ENCODE data around the gene NTRK2. TPM values are rescaled to one million over a fixed set of nuclear protein-coding genes. Genes with fewer than 3 reads are reported as not detected.

Gene NTRK2
- total RNA-seq, 4 donors from 2014 or later = 2.9 to 15.9 (median 8.4) TPM

- WGBS, 2 donors = 82 to 100% methylated on average over 1 of the region's 1 CpG
- Histone ChIP-seq H3K4me3 (no peak overlapping the region), H3K27ac (no peak overlapping the region), H3K4me1 (no peaks in the 10 kb centered on the region), H3K27me3 (no peaks in the 10 kb centered on the region), H3K36me3 (no peaks in the 10 kb centered on the region), H3K9me3 (no peaks in the 10 kb centered on the region)
- intact Hi-C loops (cut with DNase I) = no loop called here
- DNase-seq = no peak
- no peak for TF ChIP-seq POLR2A (IDR thresholded peaks at IDR 0.05)
- TF ChIP-seq CTCF (IDR thresholded peaks at IDR 0.05) = no peak
These were observed 146.0 kb downstream of the NTRK2 start for GRCh38 chr9:84815554-84815953.

- Histone ChIP-seq H3K27me3 (no peaks in the 10 kb centered on the region), H3K9me3 (no peaks in the 10 kb centered on the region), H3K36me3 (no peaks in the 10 kb centered on the region), H3K4me3 (no peak overlapping the region), H3K4me1 (no peaks in the 10 kb centered on the region), H3K27ac (no peak overlapping the region)
- WGBS, 2 donors = 83 to 85% methylated on average over 6 of the region's 6 CpGs
- TF ChIP-seq POLR2A (IDR thresholded peaks at IDR 0.05) (no peak), CTCF (IDR thresholded peaks at IDR 0.05) (no peak)
- intact Hi-C loops (cut with DNase I) = no loop called here
- DNase-seq = no peak
These were observed 147.5 kb downstream of the NTRK2 start for GRCh38 chr9:84817038-84817437.

GRCh38 chr9:84818791-84819190, 149.3 kb downstream of the NTRK2 start:
- intact Hi-C loops (cut with DNase I) = no loop called here
- Histone ChIP-seq H3K9me3 (no peaks in the 10 kb centered on the region), H3K36me3 (no peaks in the 10 kb centered on the region), H3K27me3 (no peaks in the 10 kb centered on the region), H3K27ac (no peak overlapping the region), H3K4me3 (no peak overlapping the region), H3K4me1 (peaks cover 0 to 7% (median 0%) of the 10 kb centered on the region in 3 donors)
- 81 to 84% methylated on average over 9 of the region's 9 CpGs for WGBS, 2 donors
- DNase-seq = no peak
- no peak for TF ChIP-seq CTCF (IDR thresholded peaks at IDR 0.05)

- Histone ChIP-seq H3K27ac (no peak overlapping the region), H3K4me1 (peaks cover 0 to 14% (median 4%) of the 10 kb centered on the region in 3 donors), H3K4me3 (no peak overlapping the region), H3K9me3 (no peaks in the 10 kb centered on the region), H3K27me3 (no peaks in the 10 kb centered on the region), H3K36me3 (no peaks in the 10 kb centered on the region)
- intact Hi-C loops (cut with DNase I) = no loop called here
- WGBS, 2 donors = 82 to 84% methylated on average over 6 to 7 of the region's 8 CpGs
- no peak for DNase-seq
- TF ChIP-seq POLR2A (IDR thresholded peaks at IDR 0.05) (no peak), CTCF (IDR thresholded peaks at IDR 0.05) (no peak)
These were observed 150.0 kb downstream of the NTRK2 start for GRCh38 chr9:84819491-84819991.

- H3K27ac ChIP-seq = no peak overlapping the region
- no peak overlapping the region for H3K4me3 ChIP-seq
- intact Hi-C loops (cut with DNase I) = no loop called here
- peaks cover 0 to 14% (median 4%) of the 10 kb centered on the region in 3 donors for H3K4me1 ChIP-seq
- H3K36me3 ChIP-seq = no peaks in the 10 kb centered on the region
- H3K9me3 ChIP-seq = no peaks in the 10 kb centered on the region
- 11 to 12% methylated on average over 1 of the region's 1 CpG for WGBS, 2 donors
- no peak for DNase-seq
- H3K27me3 ChIP-seq = no peaks in the 10 kb centered on the region
- no peak for TF ChIP-seq CTCF (IDR thresholded peaks at IDR 0.05)
- TF ChIP-seq POLR2A (IDR thresholded peaks at IDR 0.05) = no peak
These were observed 151.9 kb downstream of the NTRK2 start for GRCh38 chr9:84821431-84821830.
